Measurements from ENCODE around the gene TBCEL.
A peak's percentile ranks its signal among the peaks of the same experiment; 100 is the strongest.

Gene TBCEL

GRCh38 chr11:121122328-121122727, 98.4 kb downstream of the TBCEL start:
- H3K4me3 ChIP-seq (ENCODE audit: low read depth, low read length): no peak overlapping the region
- no peak for DNase-seq (ENCODE audit: low read depth)
- TF ChIP-seq CTCF (IDR thresholded peaks at IDR 0.05; ENCODE audit: control insufficient read depth, extremely low read depth, insufficient read depth): no peak

- no peak for DNase-seq (ENCODE audit: low read depth)
- no peak overlapping the region for H3K4me3 ChIP-seq (ENCODE audit: low read depth, low read length)
- TF ChIP-seq CTCF (IDR thresholded peaks at IDR 0.05; ENCODE audit: control insufficient read depth, extremely low read depth, insufficient read depth): no peak
Observed at GRCh38 chr11:121123496-121124069, 99.7 kb downstream of the TBCEL start.

- no peak for TF ChIP-seq CTCF (IDR thresholded peaks at IDR 0.05; ENCODE audit: control insufficient read depth, extremely low read depth, insufficient read depth)
- no peak for DNase-seq (ENCODE audit: low read depth)
- no peak overlapping the region for H3K4me3 ChIP-seq (ENCODE audit: low read depth, low read length)
Observed at GRCh38 chr11:121127809-121128208, 103.9 kb downstream of the TBCEL start.

- no peak for DNase-seq (ENCODE audit: low read depth)
- no peak overlapping the region for H3K4me3 ChIP-seq (ENCODE audit: low read depth, low read length)
- no peak for TF ChIP-seq CTCF (IDR thresholded peaks at IDR 0.05; ENCODE audit: control insufficient read depth, extremely low read depth, insufficient read depth)
Observed at GRCh38 chr11:121129362-121130340, 105.7 kb downstream of the TBCEL start.

GRCh38 chr11:121131656-121132055, 107.8 kb downstream of the TBCEL start:
- H3K4me3 ChIP-seq (ENCODE audit: low read depth, low read length): no peak overlapping the region
- DNase-seq (ENCODE audit: low read depth): no peak
- TF ChIP-seq CTCF (IDR thresholded peaks at IDR 0.05; ENCODE audit: control insufficient read depth, extremely low read depth, insufficient read depth): no peak

GRCh38 chr11:121132211-121132976, 108.5 kb downstream of the TBCEL start:
- TF ChIP-seq CTCF (IDR thresholded peaks at IDR 0.05; ENCODE audit: control insufficient read depth, extremely low read depth, insufficient read depth): no peak
- DNase-seq (ENCODE audit: low read depth): peak; percentile 75
- no peak overlapping the region for H3K4me3 ChIP-seq (ENCODE audit: low read depth, low read length)

All from LNCaP clone FGC (cell line).